GM18867 (cell line): ENCODE measurements around the gene NSUN4.

Source experiments
- ATAC-seq: cut with Tn5 transposase; IDR thresholded peaks from one replicate; pipeline ENCODE4 v1.9.1; 2021; ENCODE audit warnings: mild to moderate bottlenecking, moderate library complexity; ENCODE audit not compliant: unreplicated experiment

NSUN4 gene

DNA sequence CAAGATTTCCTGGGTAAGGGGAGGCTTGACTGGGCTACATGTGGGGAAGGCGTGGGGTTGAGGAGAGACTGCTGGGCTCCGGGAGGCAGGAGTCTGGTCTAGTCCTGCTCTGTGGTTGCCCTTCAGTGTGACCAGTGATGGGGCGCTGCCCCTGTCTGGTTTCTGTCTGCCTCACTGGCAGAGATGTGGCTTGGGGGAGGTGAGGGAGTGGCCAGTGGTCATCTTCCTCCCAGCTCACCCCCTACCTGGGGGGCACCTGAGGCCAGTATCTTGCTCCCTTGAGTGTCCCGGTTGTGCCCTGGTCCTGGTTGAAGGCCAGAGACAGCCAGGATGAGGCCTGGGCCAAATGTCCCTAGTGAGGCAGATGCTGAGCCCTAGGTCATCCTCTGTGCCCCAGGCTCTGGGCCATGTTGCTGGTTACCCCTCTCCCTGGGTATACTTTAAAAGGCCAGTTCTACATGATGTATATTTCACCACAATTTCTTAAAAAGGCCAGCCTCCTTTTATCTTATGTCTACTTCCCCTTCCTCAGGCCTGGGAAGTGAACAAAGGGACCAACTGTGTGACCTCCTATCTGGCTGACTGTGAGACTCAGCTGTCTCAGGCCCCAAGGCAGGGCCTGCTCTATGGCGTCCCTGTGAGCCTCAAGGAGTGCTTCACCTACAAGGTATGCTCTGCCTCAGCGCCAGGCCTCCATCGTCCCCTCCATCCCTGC is 64.0 kb downstream of the NSUN4 start:
- ATAC-seq = no peak

DNA sequence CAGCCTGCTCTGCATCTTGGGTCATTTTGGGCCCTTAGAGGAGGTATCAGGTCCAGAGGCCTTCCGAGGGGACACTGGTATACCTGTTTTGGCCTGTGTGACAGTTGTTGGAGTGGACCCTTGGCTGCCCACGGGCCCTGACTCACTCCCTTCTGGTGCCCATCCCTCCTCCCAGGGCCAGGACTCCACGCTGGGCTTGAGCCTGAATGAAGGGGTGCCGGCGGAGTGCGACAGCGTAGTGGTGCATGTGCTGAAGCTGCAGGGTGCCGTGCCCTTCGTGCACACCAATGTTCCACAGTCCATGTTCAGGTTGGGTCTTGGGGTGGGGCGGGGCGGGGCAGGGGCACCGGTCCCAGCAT is 64.6 kb downstream of the NSUN4 start:
- no peak for ATAC-seq

DNA sequence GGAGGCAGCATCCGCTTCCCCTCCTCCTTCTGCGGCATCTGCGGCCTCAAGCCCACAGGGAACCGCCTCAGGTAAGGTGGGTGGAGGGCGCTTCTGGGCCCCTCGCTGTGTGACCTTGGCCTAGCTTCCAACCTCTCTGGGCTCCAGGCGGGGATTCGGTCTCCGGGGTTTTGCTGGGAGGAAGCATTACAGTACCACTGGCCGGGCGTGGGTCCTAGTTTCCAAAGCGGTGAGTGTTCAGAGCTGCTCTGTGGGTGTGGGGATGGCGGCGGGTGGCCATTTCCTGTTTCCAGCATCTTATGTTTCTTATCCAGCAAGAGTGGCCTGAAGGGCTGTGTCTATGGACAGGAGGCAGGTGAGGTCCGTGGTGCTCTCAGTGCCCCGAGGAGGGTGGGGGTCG is 65.1 kb downstream of the NSUN4 start:
- no peak for ATAC-seq

DNA sequence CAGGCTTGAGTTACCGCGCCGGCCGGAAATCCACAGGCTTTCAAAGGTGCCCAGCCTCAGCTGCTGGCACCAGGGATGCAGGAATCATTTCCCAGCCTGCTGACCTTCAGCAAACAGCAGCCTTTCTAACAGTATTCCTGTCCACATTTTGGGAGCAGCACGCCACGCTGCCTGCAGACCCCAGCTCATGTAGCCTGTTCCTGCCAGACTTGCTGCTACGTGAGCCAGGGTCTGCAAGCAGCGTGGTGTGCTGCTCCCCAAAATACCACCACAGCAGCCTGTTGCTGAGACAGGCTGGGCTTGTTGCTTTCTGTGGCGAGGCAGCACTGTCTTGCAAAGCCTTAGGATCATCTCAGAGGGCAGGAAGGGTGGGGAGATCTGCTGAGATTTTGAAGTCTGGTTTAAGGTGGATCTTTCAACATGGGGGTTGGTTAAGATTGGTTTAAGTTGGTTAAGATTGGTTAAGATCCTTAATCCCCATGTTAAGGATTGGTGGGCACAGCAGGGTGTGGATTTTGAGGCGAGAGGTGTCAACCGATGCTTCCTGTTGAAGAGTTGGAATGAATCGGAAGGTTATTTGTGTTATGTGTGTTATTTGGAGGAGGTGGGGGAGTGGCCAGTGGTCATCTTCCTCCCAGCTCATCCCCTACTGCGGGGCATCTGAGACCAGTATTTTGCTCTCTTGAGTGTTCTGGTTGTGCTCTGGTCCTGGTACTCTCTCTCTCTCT is 66.4 kb downstream of the NSUN4 start:
- no peak for ATAC-seq

DNA sequence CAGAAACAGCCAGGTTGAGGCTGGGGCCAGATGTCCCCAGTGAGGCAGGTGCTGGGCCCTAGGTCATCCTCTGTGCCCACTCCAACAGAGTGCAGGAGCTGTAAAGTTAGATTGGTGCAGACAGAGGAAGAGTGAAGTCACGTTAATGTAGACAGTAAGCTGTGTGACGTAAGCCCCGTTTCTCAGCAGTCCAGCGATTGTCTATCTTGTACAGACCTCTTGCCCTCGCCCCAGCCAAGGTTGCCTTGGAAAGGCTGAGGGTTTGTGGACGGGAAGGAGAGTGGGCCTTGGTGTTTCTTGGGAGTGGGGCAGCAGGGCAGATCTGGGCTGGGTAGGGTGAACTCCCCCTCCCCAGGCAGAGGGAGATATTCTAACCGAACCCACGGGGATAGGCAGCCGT is 67.0 kb downstream of the NSUN4 start:
- no peak for ATAC-seq

DNA sequence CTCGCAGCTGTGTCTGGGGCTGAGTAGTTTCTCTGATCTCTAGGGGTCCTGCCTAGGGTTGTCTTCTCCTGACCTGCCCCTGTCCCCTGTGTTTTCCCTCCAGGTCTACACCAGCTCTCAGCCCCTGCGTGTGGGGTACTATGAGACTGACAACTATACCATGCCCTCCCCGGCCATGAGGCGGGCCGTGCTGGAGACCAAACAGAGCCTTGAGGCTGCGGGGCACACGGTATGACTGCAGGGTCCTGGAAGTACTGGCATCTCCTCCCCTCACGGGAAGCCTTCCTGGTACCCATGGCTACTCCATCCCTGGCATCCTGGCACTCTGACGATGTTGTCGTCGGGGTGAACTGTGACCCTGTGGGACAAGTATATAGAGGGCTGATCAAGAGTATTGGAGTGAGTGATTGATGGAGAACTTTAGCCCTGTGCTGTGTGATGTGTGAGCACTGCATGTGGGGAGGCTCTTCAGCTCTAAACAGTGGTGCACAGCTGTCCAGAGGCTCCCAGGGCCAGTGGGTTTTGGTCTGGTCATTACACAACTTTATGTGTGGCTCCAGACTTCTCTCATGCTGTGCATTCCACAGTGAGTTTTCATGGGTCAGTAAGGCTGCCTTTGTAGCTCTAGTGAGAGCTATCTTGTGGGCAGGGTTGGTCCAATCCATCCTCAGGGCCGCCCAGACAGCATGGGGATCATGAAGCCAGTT is 67.9 kb downstream of the NSUN4 start:
- no peak for ATAC-seq

DNA sequence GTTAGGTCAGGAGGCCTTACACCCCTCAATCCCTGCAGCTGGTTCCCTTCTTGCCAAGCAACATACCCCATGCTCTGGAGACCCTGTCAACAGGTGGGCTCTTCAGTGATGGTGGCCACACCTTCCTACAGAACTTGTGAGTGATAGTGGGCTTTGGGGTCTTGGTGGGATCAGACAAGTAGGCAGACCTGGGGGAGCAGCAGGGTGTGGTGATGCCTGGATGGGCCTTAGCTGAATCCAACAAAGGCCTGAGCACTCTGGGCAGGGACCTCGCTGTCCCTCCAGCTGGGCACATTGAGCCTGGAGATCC is 68.4 kb downstream of the NSUN4 start:
- no peak for ATAC-seq

DNA sequence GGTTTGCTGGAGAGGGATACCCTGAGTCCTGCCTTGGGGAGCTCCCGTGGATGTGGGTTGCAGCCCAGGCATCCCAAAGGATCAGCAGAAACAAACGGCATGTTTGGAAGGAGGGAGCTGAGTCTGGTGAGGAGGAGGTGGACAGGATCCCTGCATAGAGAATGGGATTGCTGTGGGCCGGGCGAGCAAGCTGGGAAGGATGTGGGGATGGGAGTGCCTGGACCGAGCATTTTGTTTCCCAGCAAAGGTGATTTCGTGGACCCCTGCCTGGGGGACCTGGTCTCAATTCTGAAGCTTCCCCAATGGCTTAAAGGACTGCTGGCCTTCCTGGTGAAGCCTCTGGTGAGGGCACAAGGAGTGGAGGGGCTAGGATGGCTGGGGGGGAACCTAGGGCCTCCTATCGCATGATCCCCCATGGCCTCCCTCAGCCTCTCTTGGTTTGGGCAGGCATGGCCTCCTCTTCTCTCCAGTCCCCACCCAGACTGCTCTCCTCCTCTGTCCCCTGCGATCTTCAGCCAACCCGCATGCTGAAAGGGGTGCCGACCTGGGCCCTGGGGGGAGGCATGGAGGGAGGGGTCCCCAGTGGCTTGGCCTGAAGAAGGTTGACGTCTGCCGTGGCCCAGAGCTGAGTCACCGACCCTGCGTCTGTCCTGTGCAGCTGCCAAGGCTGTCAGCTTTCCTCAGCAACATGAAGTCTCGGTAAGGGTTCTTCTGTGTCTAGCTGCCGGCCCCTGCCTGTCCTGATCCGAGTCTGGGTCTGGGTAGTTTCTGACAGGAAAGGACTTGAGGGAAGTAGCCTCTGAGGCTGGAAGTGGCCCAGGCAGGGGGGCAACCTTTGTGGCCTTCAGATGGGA is 69.8 kb downstream of the NSUN4 start:
- ATAC-seq = no peak

DNA sequence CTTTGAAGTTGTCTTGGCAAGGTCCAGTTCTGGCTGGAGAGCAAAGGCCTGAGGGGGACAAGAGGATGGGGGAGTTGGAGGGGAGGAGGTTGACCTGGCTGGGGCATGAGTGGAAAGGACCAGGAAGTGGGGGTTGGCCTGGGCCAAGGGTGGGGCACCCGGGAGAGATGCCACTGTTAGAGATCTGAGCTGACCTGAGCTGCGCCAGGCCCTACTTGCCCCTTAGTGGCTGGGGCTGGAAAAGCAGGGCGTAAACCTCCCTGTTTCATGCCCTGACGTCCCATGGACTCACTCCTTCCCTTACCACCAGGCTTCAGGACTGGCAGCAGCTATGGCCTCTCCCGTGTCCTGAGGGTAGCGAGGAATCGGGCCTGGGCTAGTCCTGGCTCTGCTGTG is 70.4 kb downstream of the NSUN4 start:
- ATAC-seq = no peak
